ENCODE data around the gene ZBTB25. TPM values are rescaled to one million over a fixed set of nuclear protein-coding genes. Genes with fewer than 3 reads are reported as not detected.

ZBTB25 gene
- total RNA-seq, 2 experiments from 2014 or later, result 26.2 to 28.2 TPM

GRCh38 chr14:64513271-64513670 is 9.6 kb upstream of the ZBTB25 start:
- Mint-ChIP-seq H3K27me3 (ENCODE audit: low read depth) (no peaks in the 10 kb centered on the region), H3K27ac (no peak overlapping the region), H3K36me3 (ENCODE audit: low read depth) (peaks cover 23% of the 10 kb centered on the region), H3K9me3 (ENCODE audit: insufficient read depth) (no peaks in the 10 kb centered on the region), H3K4me1 (ENCODE audit: low read depth) (peaks cover 59% of the 10 kb centered on the region), H3K4me3 (no peak overlapping the region)
- DNase-seq (no peak), ATAC-seq (no peak)
- ChIA-PET POLR2A (no interaction called here), CTCF (interaction anchor here (1.7 to 2.8 kb wide), 2 partner anchors 21 to 83 kb away, joined by 5 to 22 read pairs; no protein-coding TSS in a partner anchor)

GRCh38 chr14:64510825-64511671 is 7.4 kb upstream of the ZBTB25 start:
- peak; percentile 49 for ATAC-seq
- no peaks in the 10 kb centered on the region for H3K27me3 Mint-ChIP-seq (ENCODE audit: low read depth)
- H3K27ac Mint-ChIP-seq, result peak overlapping the region; percentile 39

GRCh38 chr14:64509036-64509435 is 5.4 kb upstream of the ZBTB25 start:
- H3K4me3 Mint-ChIP-seq, result no peak overlapping the region
- ATAC-seq, result no peak
- DNase-seq, result no peak
- no peaks in the 10 kb centered on the region for H3K27me3 Mint-ChIP-seq (ENCODE audit: low read depth)
- POLR2A ChIA-PET, result interaction anchor here (1.1 to 1.9 kb wide), 2 partner anchors 13 to 122 kb away, joined by 3 to 7 read pairs; partner anchors contain the start of gene MTHFD1
- peaks cover 44% of the 10 kb centered on the region for H3K36me3 Mint-ChIP-seq (ENCODE audit: low read depth)
- CTCF ChIA-PET, result interaction anchor here (0.5 to 4.1 kb wide), 10 partner anchors 13 to 383 kb away, joined by 3 to 43 read pairs (median 4); no protein-coding TSS in a partner anchor
- no peaks in the 10 kb centered on the region for H3K9me3 Mint-ChIP-seq (ENCODE audit: insufficient read depth)
- peak overlapping the region; percentile 37 for H3K27ac Mint-ChIP-seq
- peaks cover 59% of the 10 kb centered on the region for H3K4me1 Mint-ChIP-seq (ENCODE audit: low read depth)

More at GRCh38 chr14:64510825-64511671, 7.4 kb upstream of the ZBTB25 start:
- DNase-seq, result peak; percentile 78
- POLR2A ChIA-PET, result interaction anchor here (1.1 to 1.3 kb wide), 4 partner anchors 8 to 123 kb away, joined by 3 to 7 read pairs (median 4); partner anchors contain the start of gene MTHFD1
- Mint-ChIP-seq H3K4me3 (peak overlapping the region; percentile 2), H3K4me1 (ENCODE audit: low read depth) (peaks cover 65% of the 10 kb centered on the region), H3K36me3 (ENCODE audit: low read depth) (peaks cover 35% of the 10 kb centered on the region), H3K9me3 (ENCODE audit: insufficient read depth) (no peaks in the 10 kb centered on the region)
- CTCF ChIA-PET, result interaction anchor here (0.6 to 4.1 kb wide), 34 partner anchors 9 to 208 kb away, joined by 3 to 43 read pairs (median 5); partner anchors contain the start of genes AKAP5 and HSPA2

- DNase-seq, result no peak
- ChIA-PET POLR2A (interaction anchor here (1.1 to 1.9 kb wide), 2 partner anchors 14 to 121 kb away, joined by 3 to 7 read pairs; partner anchors contain the start of gene MTHFD1), CTCF (interaction anchor here (0.7 to 1.4 kb wide), 3 partner anchors 32 to 164 kb away, joined by 3 to 5 read pairs (median 3); no protein-coding TSS in a partner anchor)
- Mint-ChIP-seq H3K9me3 (ENCODE audit: insufficient read depth) (no peaks in the 10 kb centered on the region), H3K27ac (peak overlapping the region; percentile 47), H3K4me1 (ENCODE audit: low read depth) (peaks cover 57% of the 10 kb centered on the region), H3K27me3 (ENCODE audit: low read depth) (no peaks in the 10 kb centered on the region), H3K36me3 (ENCODE audit: low read depth) (peaks cover 42% of the 10 kb centered on the region), H3K4me3 (peak overlapping the region; percentile 85)
- no peak for ATAC-seq
Observed at GRCh38 chr14:64508215-64508776, 4.7 kb upstream of the ZBTB25 start.

- peak overlapping the region; percentile 98 for H3K27ac Mint-ChIP-seq
- CTCF ChIA-PET, result interaction anchor here (0.7 to 1.4 kb wide), 2 partner anchors 78 to 163 kb away, joined by 3 to 5 read pairs; no protein-coding TSS in a partner anchor
- peak overlapping the region; percentile 85 for H3K4me3 Mint-ChIP-seq
- peaks cover 55% of the 10 kb centered on the region for H3K4me1 Mint-ChIP-seq (ENCODE audit: low read depth)
- POLR2A ChIA-PET, result interaction anchor here (1.1 to 1.9 kb wide), 2 partner anchors 15 to 120 kb away, joined by 3 to 7 read pairs; partner anchors contain the start of gene MTHFD1
- H3K36me3 Mint-ChIP-seq (ENCODE audit: low read depth), result peaks cover 47% of the 10 kb centered on the region
- DNase-seq (no peak), ATAC-seq (no peak)
- H3K27me3 Mint-ChIP-seq (ENCODE audit: low read depth), result no peaks in the 10 kb centered on the region
- H3K9me3 Mint-ChIP-seq (ENCODE audit: insufficient read depth), result no peaks in the 10 kb centered on the region
Observed at GRCh38 chr14:64507376-64508156, 3.9 kb upstream of the ZBTB25 start.

GRCh38 chr14:64506721-64507120 is 3.1 kb upstream of the ZBTB25 start:
- ATAC-seq, result no peak
- H3K27me3 Mint-ChIP-seq (ENCODE audit: low read depth), result no peaks in the 10 kb centered on the region
- CTCF ChIA-PET, result no interaction called here
- no peaks in the 10 kb centered on the region for H3K9me3 Mint-ChIP-seq (ENCODE audit: insufficient read depth)
- no peak for DNase-seq
- peak overlapping the region; percentile 98 for H3K27ac Mint-ChIP-seq
- peaks cover 55% of the 10 kb centered on the region for H3K36me3 Mint-ChIP-seq (ENCODE audit: low read depth)
- H3K4me3 Mint-ChIP-seq, result peak overlapping the region; percentile 85
- peaks cover 56% of the 10 kb centered on the region for H3K4me1 Mint-ChIP-seq (ENCODE audit: low read depth)
- POLR2A ChIA-PET, result no interaction called here

- Mint-ChIP-seq H3K4me3 (peak overlapping the region; percentile 85), H3K27ac (peak overlapping the region; percentile 100), H3K4me1 (ENCODE audit: low read depth) (peaks cover 52% of the 10 kb centered on the region), H3K36me3 (ENCODE audit: low read depth) (peaks cover 55% of the 10 kb centered on the region), H3K9me3 (ENCODE audit: insufficient read depth) (no peaks in the 10 kb centered on the region), H3K27me3 (ENCODE audit: low read depth) (no peaks in the 10 kb centered on the region)
- ChIA-PET POLR2A (interaction anchor here (0.6 to 5.6 kb wide), 17 partner anchors 10 to 167 kb away, joined by 3 to 55 read pairs (median 4); partner anchors contain the start of genes AKAP5, HSPA2 and MTHFD1), CTCF (interaction anchor here (0.9 to 1.3 kb wide), 4 partner anchors 117 to 167 kb away, joined by 3 to 6 read pairs (median 4); partner anchors contain the start of gene MTHFD1)
- ATAC-seq (peak; percentile 32), DNase-seq (peak; percentile 92)
Observed at GRCh38 chr14:64504897-64505794, 1.5 kb upstream of the ZBTB25 start.

- POLR2A ChIA-PET, result interaction anchor here (1.0 to 5.6 kb wide), 13 partner anchors 9 to 167 kb away, joined by 3 to 55 read pairs (median 5); partner anchors contain the start of genes AKAP5, HSPA2 and MTHFD1
- DNase-seq, result peak; percentile 91
- CTCF ChIA-PET, result interaction anchor here (0.9 to 2.4 kb wide), 3 partner anchors 36 to 166 kb away, joined by 3 to 6 read pairs (median 6); partner anchors contain the start of genes HSPA2 and MTHFD1
- peaks cover 54% of the 10 kb centered on the region for H3K4me1 Mint-ChIP-seq (ENCODE audit: low read depth)
- no peaks in the 10 kb centered on the region for H3K27me3 Mint-ChIP-seq (ENCODE audit: low read depth)
- peak within 1 kb of the TSS; percentile 85 for H3K4me3 Mint-ChIP-seq
- peak; percentile 57 for ATAC-seq
- H3K9me3 Mint-ChIP-seq (ENCODE audit: insufficient read depth), result no peaks in the 10 kb centered on the region
- peak within 1 kb of the TSS; percentile 100 for H3K27ac Mint-ChIP-seq
- H3K36me3 Mint-ChIP-seq (ENCODE audit: low read depth), result peaks cover 62% of the 10 kb centered on the region
Observed at GRCh38 chr14:64504310-64504896, 765 bp upstream of the ZBTB25 start, which contains the start of gene ZBTB1. Gene ZBTB1 (plus strand): TSS chr14:64504770. CDS start chr14:64521505, 16,735 bp downstream.

GRCh38 chr14:64502887-64503433 is 678 bp downstream of the ZBTB25 start:
- Mint-ChIP-seq H3K36me3 (ENCODE audit: low read depth) (peaks cover 60% of the 10 kb centered on the region), H3K4me1 (ENCODE audit: low read depth) (peaks cover 46% of the 10 kb centered on the region), H3K27me3 (ENCODE audit: low read depth) (no peaks in the 10 kb centered on the region), H3K9me3 (ENCODE audit: insufficient read depth) (no peaks in the 10 kb centered on the region), H3K27ac (peak overlapping the region; percentile 100), H3K4me3 (peak overlapping the region; percentile 96)
- peak; percentile 46 for DNase-seq
- ChIA-PET POLR2A (interaction anchor here (0.9 to 5.6 kb wide), 13 partner anchors 8 to 165 kb away, joined by 3 to 55 read pairs (median 8); partner anchors contain the start of genes HSPA2 and MTHFD1), CTCF (interaction anchor here (0.9 to 2.7 kb wide), 10 partner anchors 8 to 159 kb away, joined by 3 to 22 read pairs (median 5); partner anchors contain the start of gene HSPA2)
- no peak for ATAC-seq
